B cell (primary cell): Measurements from ENCODE around the gene TPCN1. TPM values are rescaled to one million over a fixed set of nuclear protein-coding genes. Genes with fewer than 3 reads are reported as not detected.

Experiments
- ATAC-seq: fragments of 200-7000 bp; cut with Tn5 transposase; one replicate; pipeline ENCODE4 v1.10.0; 2021; ENCODE audit warnings: low read depth, mild to moderate bottlenecking, moderate number of reproducible peaks, moderate library complexity
- CTCF ChIA-PET: fragments of 350-600 bp; sonication (Branson Sonifier 250); formaldehyde crosslinking; loops from one replicate; lab custom pipeline; 2021; ENCODE audit warnings: antibody characterized with exemption, inconsistent platforms; lab: Charles Lee
- POLR2A ChIA-PET: fragments of 350-600 bp; sonication (Branson Sonifier 250); formaldehyde crosslinking; loops from one replicate; lab custom pipeline; 2021; ENCODE audit warnings: antibody characterized with exemption; lab: Charles Lee
- DNase-seq: peaks from one replicate; pipeline ENCODE4 v3.0.0; 2013
- H2AFZ ChIP-seq: 2 replicates; pipeline ENCODE4 v1.6.1; 2012; ENCODE audit warnings: mild to moderate bottlenecking, low read depth, low read length; ENCODE audit not compliant: insufficient read depth, poor library complexity, severe bottlenecking
- H3K27ac ChIP-seq, 2 donors: 1 replicate in 1 of 2; 2 replicates in 1 of 2; pipeline ENCODE4 v1.5.1; 2012 to 2013; ENCODE audit warnings: low read length in 2 of 2, mild to moderate bottlenecking in 2 of 2, moderate library complexity in 1 of 2
- H3K27me3 ChIP-seq, 4 experiments: fragments of 200-600 bp in 1 of 4; sonication (generic) in 1 of 4; replicated peaks in 1 of 4; 1 replicate in 2 of 4; 2 replicates in 2 of 4; pipeline versions ENCODE4 v1.6.1 to v1.7.0; 2013 to 2016; ENCODE audit warnings: low read length in 3 of 4, mild to moderate bottlenecking in 2 of 4, mixed read lengths in 1 of 4, moderate library complexity in 1 of 4; ENCODE audit not compliant: insufficient read depth in 4 of 4, control insufficient read depth in 3 of 4; ENCODE audit errors: control extremely low read depth in 1 of 4
- H3K36me3 ChIP-seq, 2 experiments: replicated peaks in 1 of 2; 1 replicate in 1 of 2; 2 replicates in 1 of 2; pipeline versions ENCODE4 v1.6.1 to v1.7.1; 2013; ENCODE audit warnings: low read length in 1 of 2; ENCODE audit not compliant: insufficient read depth in 2 of 2, control insufficient read depth in 1 of 2; ENCODE audit errors: control extremely low read depth in 1 of 2, extremely low read depth in 1 of 2
- H3K4me1 ChIP-seq, 2 donors: fragments of 200-600 bp in 1 of 2; sonication (generic) in 1 of 2; 1 replicate in 1 of 2; 2 replicates in 1 of 2; pipeline versions ENCODE4 v1.5.1 to v1.6.1; 2013 to 2017; ENCODE audit warnings: low read length in 2 of 2; ENCODE audit not compliant: control insufficient read depth in 2 of 2, insufficient read depth in 2 of 2
- H3K4me2 ChIP-seq: replicated peaks from 2 replicates; pipeline ENCODE3; 2012; ENCODE audit warnings: mild to moderate bottlenecking, low read depth, low read length; ENCODE audit not compliant: poor library complexity, severe bottlenecking
- H3K4me3 ChIP-seq, 5 experiments: fragments of 200-600 bp in 1 of 5; sonication (generic) in 1 of 5; 1 replicate in 3 of 5; 2 replicates in 2 of 5; pipeline versions ENCODE4 v1.5.1 to v1.7.0; 2011 to 2016; ENCODE audit warnings: low read length in 4 of 5, mild to moderate bottlenecking in 4 of 5, low read depth in 2 of 5, control low read depth in 1 of 5, moderate library complexity in 1 of 5; ENCODE audit not compliant: insufficient read depth in 1 of 5; ENCODE audit errors: control extremely low read depth in 1 of 5, extremely low read depth in 1 of 5
- H3K79me2 ChIP-seq: fragments of 200-600 bp; sonication (generic); one replicate; pipeline ENCODE4 v1.6.0; 2016; ENCODE audit warnings: low read length; ENCODE audit not compliant: control insufficient read depth, insufficient read depth
- H3K9ac ChIP-seq: fragments of 200-600 bp; sonication (generic); 2 replicates; pipeline ENCODE4 v1.6.1; 2017; ENCODE audit warnings: mild to moderate bottlenecking, low read length, moderate library complexity
- H3K9me3 ChIP-seq, 3 donors: one replicate each; pipeline versions ENCODE4 v1.6.1 to v1.7.1; 2013; ENCODE audit warnings: low read length in 2 of 3; ENCODE audit not compliant: control insufficient read depth in 2 of 3, insufficient read depth in 1 of 3; ENCODE audit errors: control extremely low read depth in 1 of 3
- H4K20me1 ChIP-seq: 2 replicates; pipeline ENCODE4 v1.6.0; 2012; ENCODE audit warnings: mild to moderate bottlenecking, low read length; ENCODE audit not compliant: insufficient read depth, control insufficient read depth, poor library complexity, severe bottlenecking
- H3K27ac Mint-ChIP-seq: one replicate; pipeline ENCODE4 v1.8.0; 2021; ENCODE audit warnings: mixed read lengths
- H3K27me3 Mint-ChIP-seq: one replicate; pipeline ENCODE4 v1.8.0; 2021; ENCODE audit warnings: mixed read lengths
- H3K4me1 Mint-ChIP-seq: one replicate; pipeline ENCODE4 v1.8.0; 2021; ENCODE audit warnings: mixed read lengths
- H3K4me3 Mint-ChIP-seq: one replicate; pipeline ENCODE4 v1.8.0; 2021; ENCODE audit warnings: mixed read lengths
- H3K9me3 Mint-ChIP-seq: one replicate; pipeline ENCODE4 v1.8.0; 2022; ENCODE audit warnings: mixed read lengths; ENCODE audit not compliant: insufficient read depth
- CTCF ChIP-seq: fragments of 200-600 bp; IDR thresholded peaks from one replicate; pipeline ENCODE4 v1.8.0; 2022; ENCODE audit warnings: antibody characterized with exemption, mild to moderate bottlenecking
- EZH2 ChIP-seq: IDR thresholded peaks from 2 replicates; pipeline ENCODE4 v1.6.1; 2012; ENCODE audit warnings: borderline replicate concordance, low read depth, mild to moderate bottlenecking, moderate library complexity, low read length; ENCODE audit not compliant: insufficient read depth, poor library complexity, severe bottlenecking
- WGBS: methylation state at CpG from one replicate; pipeline ENCODE4 v1.1.5; 2013; ENCODE audit warnings: missing lambda C conversion rate; ENCODE audit not compliant: insufficient coverage; 5-methylcytosine and 5-hydroxymethylcytosine counted together
- intact Hi-C: fragments of 100-400 bp; cut with micrococcal nuclease; formaldehyde crosslinking; loops from one replicate; pipeline ENCODE4 v1.10.0; 2022
- polyA plus RNA-seq: library from polyadenylated mRNA; depleted of rRNA; stranded (reverse); fragments of >200 nt; gene quantifications from 2 replicates; pipeline ENCODE4 v1.2.3, GENCODE V29; 2012
- total RNA-seq, 2 donors: library from RNA; stranded (reverse); fragments of 120-200 nt in 1 of 2; gene quantifications; 1 replicate in 1 of 2; 2 replicates in 1 of 2; pipeline versions ENCODE4 v1.2.3 to v1.2.4, GENCODE V29; 2013 to 2022

TPCN1 gene
- total and polyA plus RNA-seq, 2 donors (not counting 1 experiment from before 2014, with no cell fraction given) = 80.8 to 258 TPM

- POLR2A ChIA-PET = no interaction called here
- DNase-seq (no peak), ATAC-seq (no peak)
- no peak overlapping the region for H2AFZ ChIP-seq
- no peaks in the 10 kb centered on the region for H4K20me1 ChIP-seq
- no peaks in the 10 kb centered on the region for H3K9me3 Mint-ChIP-seq
- H3K36me3 ChIP-seq = peaks cover 5 to 17% of the 10 kb centered on the region in 2 experiments
- peaks cover 17 to 20% of the 10 kb centered on the region in 2 donors for H3K4me1 ChIP-seq
- TF ChIP-seq CTCF = no peak
- TF ChIP-seq EZH2 = no peak
- H3K4me3 Mint-ChIP-seq = no peak overlapping the region
- no peak overlapping the region for H3K4me2 ChIP-seq
- WGBS = 58% methylated on average over 7 of the region's 12 CpGs
- CTCF ChIA-PET = interaction anchor here (0.7 to 1.6 kb wide), 3 partner anchors 53 to 165 kb away, joined by 3 to 5 read pairs (median 3); no protein-coding TSS in a partner anchor
- peaks cover 24% of the 10 kb centered on the region for H3K4me1 Mint-ChIP-seq
- H3K27me3 ChIP-seq = no peaks in the 10 kb centered on the region
- peaks cover 9% of the 10 kb centered on the region for H3K79me2 ChIP-seq
- H3K9ac ChIP-seq = no peak overlapping the region
- intact Hi-C loops = no loop called here
- H3K27ac Mint-ChIP-seq = no peak overlapping the region
- H3K9me3 ChIP-seq = peaks cover 0 to 5% (median 0%) of the 10 kb centered on the region in 3 donors
- no peak overlapping the region for H3K4me3 ChIP-seq
- H3K27me3 Mint-ChIP-seq = no peaks in the 10 kb centered on the region
- H3K27ac ChIP-seq = peak overlapping the region in 1 of 2 donors; percentile 25
Measured at GRCh38 chr12:113260636-113261300, 39.5 kb downstream of the TPCN1 start.

GRCh38 chr12:113261847-113262470 lies 40.7 kb downstream of the TPCN1 start:
- no peak overlapping the region for H3K4me3 ChIP-seq
- peak overlapping the region in 1 of 2 donors; percentile 36 for H3K27ac ChIP-seq
- no peaks in the 10 kb centered on the region for H3K27me3 Mint-ChIP-seq
- H3K9ac ChIP-seq = no peak overlapping the region
- peaks cover 5 to 29% of the 10 kb centered on the region in 2 experiments for H3K36me3 ChIP-seq
- TF ChIP-seq EZH2 (no peak), CTCF (no peak)
- no peak overlapping the region for H2AFZ ChIP-seq
- peaks cover 17 to 20% of the 10 kb centered on the region in 2 donors for H3K4me1 ChIP-seq
- no peak for ATAC-seq
- peaks cover 24% of the 10 kb centered on the region for H3K4me1 Mint-ChIP-seq
- 57% methylated on average over 2 of the region's 6 CpGs for WGBS
- H4K20me1 ChIP-seq = no peaks in the 10 kb centered on the region
- H3K79me2 ChIP-seq = peaks cover 9% of the 10 kb centered on the region
- CTCF ChIA-PET = interaction anchor here (0.7 to 1.6 kb wide), 2 partner anchors 54 to 66 kb away, joined by 3 to 5 read pairs; no protein-coding TSS in a partner anchor
- peak overlapping the region; percentile 22 for H3K4me2 ChIP-seq
- POLR2A ChIA-PET = no interaction called here
- no peaks in the 10 kb centered on the region for H3K27me3 ChIP-seq
- intact Hi-C loops = no loop called here
- no peak for DNase-seq
- no peak overlapping the region for H3K4me3 Mint-ChIP-seq
- H3K27ac Mint-ChIP-seq = no peak overlapping the region
- no peaks in the 10 kb centered on the region for H3K9me3 Mint-ChIP-seq
- H3K9me3 ChIP-seq = peaks cover 0 to 4% (median 0%) of the 10 kb centered on the region in 3 donors
